ENCODE results near the gene PAFAH1B1.

Gene PAFAH1B1

GRCh38 chr17:2682176-2682938 is 88.9 kb downstream of the PAFAH1B1 start:
- TF ChIP-seq POLR2AphosphoS5 (IDR thresholded peaks at IDR 0.05; ENCODE audit: low read depth, low read length), result no peak
- no peak for TF ChIP-seq TAF1 (IDR thresholded peaks at IDR 0.05; ENCODE audit: borderline replicate concordance, insufficient read depth, low read length)
- no peak for TF ChIP-seq FOXP2 (optimal IDR thresholded peaks at IDR 0.05; ENCODE audit: borderline replicate concordance, extremely low read depth, extremely low read length, insufficient read depth)
- no peak for TF ChIP-seq SIN3A (IDR thresholded peaks at IDR 0.05; ENCODE audit: borderline replicate concordance, insufficient read depth, low read length)

GRCh38 chr17:2683912-2684311 is 90.5 kb downstream of the PAFAH1B1 start:
- TF ChIP-seq REST (IDR thresholded peaks at IDR 0.05; ENCODE audit: insufficient read depth in 1 of 2, low read depth in 2 of 2, low read length in 2 of 2), result no peak
- peak; percentile 74 for TF ChIP-seq FOXP2 (optimal IDR thresholded peaks at IDR 0.05; ENCODE audit: borderline replicate concordance, extremely low read depth, extremely low read length, insufficient read depth)
- no peak for TF ChIP-seq TAF1 (IDR thresholded peaks at IDR 0.05; ENCODE audit: borderline replicate concordance, insufficient read depth, low read length)

GRCh38 chr17:2684549-2684948 is 91.1 kb downstream of the PAFAH1B1 start:
- no peak for TF ChIP-seq FOXP2 (optimal IDR thresholded peaks at IDR 0.05; ENCODE audit: borderline replicate concordance, extremely low read depth, extremely low read length, insufficient read depth)
- no peak for TF ChIP-seq POLR2AphosphoS5 (IDR thresholded peaks at IDR 0.05; ENCODE audit: low read depth, low read length)
- TF ChIP-seq SIN3A (IDR thresholded peaks at IDR 0.05; ENCODE audit: borderline replicate concordance, insufficient read depth, low read length), result no peak
- no peak for TF ChIP-seq REST (IDR thresholded peaks at IDR 0.05; ENCODE audit: insufficient read depth in 1 of 2, low read depth in 2 of 2, low read length in 2 of 2)
- no peak for TF ChIP-seq TAF1 (IDR thresholded peaks at IDR 0.05; ENCODE audit: borderline replicate concordance, insufficient read depth, low read length)

- no peak for TF ChIP-seq POLR2AphosphoS5 (IDR thresholded peaks at IDR 0.05; ENCODE audit: low read depth, low read length)
- TF ChIP-seq SIN3A (IDR thresholded peaks at IDR 0.05; ENCODE audit: borderline replicate concordance, insufficient read depth, low read length), result no peak
- TF ChIP-seq REST (IDR thresholded peaks at IDR 0.05; ENCODE audit: insufficient read depth in 1 of 2, low read depth in 2 of 2, low read length in 2 of 2), result no peak
These were observed 92.2 kb downstream of the PAFAH1B1 start for GRCh38 chr17:2685696-2686095.

GRCh38 chr17:2687074-2687418 is 93.6 kb downstream of the PAFAH1B1 start:
- no peak; the same call in 1 of the 2 replicates for TF ChIP-seq SIN3A (IDR thresholded peaks at IDR 0.05; ENCODE audit: borderline replicate concordance, insufficient read depth, low read length)

GRCh38 chr17:2688351-2689342 is 95.2 kb downstream of the PAFAH1B1 start:
- TF ChIP-seq TAF1 (IDR thresholded peaks at IDR 0.05; ENCODE audit: borderline replicate concordance, insufficient read depth, low read length), result no peak
- no peak for TF ChIP-seq REST (IDR thresholded peaks at IDR 0.05; ENCODE audit: insufficient read depth in 1 of 2, low read depth in 2 of 2, low read length in 2 of 2)
- TF ChIP-seq SIN3A (IDR thresholded peaks at IDR 0.05; ENCODE audit: borderline replicate concordance, insufficient read depth, low read length), result no peak
- TF ChIP-seq POLR2AphosphoS5 (IDR thresholded peaks at IDR 0.05; ENCODE audit: low read depth, low read length), result peak; percentile 60
- no peak for TF ChIP-seq FOXP2 (optimal IDR thresholded peaks at IDR 0.05; ENCODE audit: borderline replicate concordance, extremely low read depth, extremely low read length, insufficient read depth)
